D721Med (cell line): Measurements from ENCODE around the gene MOAP1.

Experiments used
- DNase-seq: peaks from one replicate; pipeline ENCODE4 v3.0.0; 2011; ENCODE audit warnings: low spot score; ENCODE audit not compliant: insufficient read length
- FAIRE-seq: peaks from 2 replicates; lab custom pipeline; 2011; peaks lifted over from hg19 to GRCh38; lab: Jason Lieb, UNC
- CTCF ChIP-seq: IDR thresholded peaks from 2 replicates; pipeline ENCODE4 v1.5.1; 2012; ENCODE audit warnings: mild to moderate bottlenecking, control low read depth; ENCODE audit not compliant: insufficient read depth; ENCODE audit errors: missing control alignments

MOAP1 gene

GRCh38 chr14:93201155-93201704, 16.5 kb upstream of the MOAP1 start:
- TF ChIP-seq CTCF = no peak
- no peak for FAIRE-seq
- DNase-seq = no peak

- DNase-seq = no peak
- FAIRE-seq = no peak
- no peak for TF ChIP-seq CTCF
These were observed 15.9 kb upstream of the MOAP1 start for GRCh38 chr14:93200553-93200952.

GRCh38 chr14:93199031-93199430, 14.3 kb upstream of the MOAP1 start:
- no peak for TF ChIP-seq CTCF
- FAIRE-seq = no peak
- peak; percentile 34 for DNase-seq

- TF ChIP-seq CTCF = no peak
- FAIRE-seq = no peak
- DNase-seq = no peak
These were observed 10.8 kb upstream of the MOAP1 start for GRCh38 chr14:93195316-93195999.

GRCh38 chr14:93186956-93187355, 2.3 kb upstream of the MOAP1 start:
- DNase-seq (no peak), FAIRE-seq (no peak)
- no peak for TF ChIP-seq CTCF

- FAIRE-seq (no peak), DNase-seq (no peak)
- TF ChIP-seq CTCF = no peak
These were observed 1.8 kb upstream of the MOAP1 start for GRCh38 chr14:93186466-93186865.

- DNase-seq = no peak
- no peak for TF ChIP-seq CTCF
- no peak for FAIRE-seq
These were observed 638 bp upstream of the MOAP1 start for GRCh38 chr14:93185349-93185720.
